Neural cell (in vitro differentiated cells): ENCODE measurements around the gene IDI1. TPM values are rescaled to one million over a fixed set of nuclear protein-coding genes. Genes with fewer than 3 reads are reported as not detected.
"Not testable (repeated sequence)": the region's sequence is repeated elsewhere in the genome, so short reads cannot be mapped to it uniquely, and the experiment has no call there.

Experiments
- H2AFZ ChIP-seq: fragments of 200-600, 300-800 bp; sonication (generic), shearing (Covaris generic); 2 replicates; pipeline ENCODE4 v1.6.0; 2014; ENCODE audit warnings: low read depth, mild to moderate bottlenecking, antibody characterized with exemption, low read length, moderate library complexity
- H3F3A ChIP-seq: fragments of 200-600 bp; shearing (Covaris generic); 2 replicates; pipeline ENCODE4 v1.6.1; 2016; ENCODE audit warnings: mild to moderate bottlenecking, moderate library complexity, mixed read lengths, antibody characterized with exemption, low read length; ENCODE audit not compliant: insufficient read depth, poor library complexity, severe bottlenecking
- H3K27ac ChIP-seq: fragments of 200-600, 300-800 bp; sonication (generic), shearing (Covaris generic); 2 replicates; pipeline ENCODE4 v1.5.1; 2014; ENCODE audit warnings: mild to moderate bottlenecking, low read length, moderate library complexity
- H3K27me3 ChIP-seq: fragments of 300-800, 200-600 bp; sonication (generic), shearing (Covaris generic); 2 replicates; pipeline ENCODE4 v1.6.0; 2014; ENCODE audit warnings: mild to moderate bottlenecking, low read depth, low read length, moderate library complexity; ENCODE audit not compliant: insufficient read depth
- H3K36me3 ChIP-seq: fragments of 300-800, 200-600 bp; sonication (generic), shearing (Covaris generic); 2 replicates; pipeline ENCODE4 v1.5.1; 2014; ENCODE audit warnings: mild to moderate bottlenecking, antibody characterized with exemption, low read length, moderate library complexity; ENCODE audit not compliant: insufficient read depth
- H3K4me2 ChIP-seq: fragments of 300-800, 200-600 bp; sonication (generic), shearing (Covaris generic); 2 replicates; pipeline ENCODE4 v1.6.0; 2014; ENCODE audit warnings: mild to moderate bottlenecking, low read length
- H3K4me3 ChIP-seq: fragments of 300-800, 200-600 bp; sonication (generic), shearing (Covaris generic); 2 replicates; pipeline ENCODE4 v1.5.1; 2014; ENCODE audit warnings: mild to moderate bottlenecking, low read length, moderate library complexity
- H3K79me2 ChIP-seq: fragments of 200-600 bp; shearing (Covaris generic); replicated peaks from 2 replicates; pipeline ENCODE4 v1.6.0; 2014; ENCODE audit warnings: mild to moderate bottlenecking, low read length, moderate library complexity; ENCODE audit not compliant: insufficient read depth
- H3K9ac ChIP-seq: fragments of 300-800, 200-600 bp; sonication (generic), shearing (Covaris generic); 2 replicates; pipeline ENCODE4 v1.6.1; 2016; ENCODE audit warnings: mild to moderate bottlenecking, low read length, mixed read lengths
- H3K9me2 ChIP-seq: fragments of 200-600 bp; shearing (Covaris generic); 2 replicates; pipeline ENCODE4 v1.6.1; 2016; ENCODE audit warnings: mild to moderate bottlenecking, low read length, mixed read lengths; ENCODE audit not compliant: insufficient read depth
- H3K9me3 ChIP-seq: fragments of 200-600, 300-800 bp; sonication (generic), shearing (Covaris generic); 2 replicates; pipeline ENCODE4 v1.6.1; 2016; ENCODE audit warnings: mild to moderate bottlenecking, mixed run types, low read length, moderate library complexity, mixed read lengths
- H4K20me1 ChIP-seq: fragments of 200-600 bp; shearing (Covaris generic); 2 replicates; pipeline ENCODE4 v1.6.1; 2016; ENCODE audit warnings: mild to moderate bottlenecking, mixed run types; ENCODE audit not compliant: insufficient read depth
- CTCF ChIP-seq: fragments of 450-650 bp; IDR thresholded peaks from 2 replicates; pipeline ENCODE4 v1.5.1; 2014; ENCODE audit warnings: antibody characterized with exemption, mild to moderate bottlenecking, moderate library complexity; ENCODE audit not compliant: poor library complexity, severe bottlenecking
- EP300 ChIP-seq: fragments of 450-650 bp; conservative IDR thresholded peaks from 2 replicates; pipeline ENCODE4 v1.6.1; 2014; ENCODE audit warnings: antibody characterized with exemption, mild to moderate bottlenecking, moderate library complexity; ENCODE audit not compliant: poor library complexity, severe bottlenecking
- EZH2 ChIP-seq: fragments of 200-600, 300-800 bp; shearing (Covaris generic), sonication (generic); IDR thresholded peaks from 2 replicates; pipeline ENCODE4 v1.6.1; 2014; ENCODE audit warnings: antibody characterized with exemption, low read length, borderline replicate concordance, mild to moderate bottlenecking; ENCODE audit not compliant: insufficient read depth, poor library complexity, severe bottlenecking
- MXI1 ChIP-seq: fragments of 450-650 bp; conservative IDR thresholded peaks from 2 replicates; pipeline ENCODE4 v1.6.1; 2014; ENCODE audit warnings: antibody characterized with exemption, mild to moderate bottlenecking; ENCODE audit not compliant: poor library complexity, severe bottlenecking
- POLR2AphosphoS5 ChIP-seq: IDR thresholded peaks from 2 replicates; pipeline ENCODE4 v1.6.1; 2012
- RAD21 ChIP-seq: fragments of 450-650 bp; conservative IDR thresholded peaks from 2 replicates; pipeline ENCODE4 v1.6.1; 2014; ENCODE audit warnings: antibody characterized with exemption, mild to moderate bottlenecking, moderate library complexity
- REST ChIP-seq: IDR thresholded peaks from 2 replicates; pipeline ENCODE4 v1.6.1; 2012; ENCODE audit warnings: borderline replicate concordance
- SMC3 ChIP-seq: fragments of 450-650 bp; conservative IDR thresholded peaks from 2 replicates; pipeline ENCODE4 v1.6.1; 2014; ENCODE audit warnings: antibody characterized with exemption, mild to moderate bottlenecking, moderate library complexity; ENCODE audit not compliant: poor library complexity
- TAF1 ChIP-seq: IDR thresholded peaks from 2 replicates; pipeline ENCODE4 v1.6.1; 2012; ENCODE audit warnings: low read depth
- polyA plus RNA-seq: library from polyadenylated mRNA; depleted of rRNA; stranded (reverse); fragments of >200 nt; gene quantifications from 2 replicates; pipeline ENCODE4 v1.2.3, GENCODE V29; 2014

The IDI1 gene
- polyA plus RNA-seq, 1 donor from 2014 or later, result 307 TPM

- no peaks in the 10 kb centered on the region for H3K9me2 ChIP-seq
- no peak overlapping the region for H3K27ac ChIP-seq
- H3K9me3 ChIP-seq, result no peaks in the 10 kb centered on the region
- H3K27me3 ChIP-seq, result no peaks in the 10 kb centered on the region
- no peak overlapping the region for H3K9ac ChIP-seq
- H3K79me2 ChIP-seq, result no peaks in the 10 kb centered on the region
- no peak overlapping the region for H3K4me3 ChIP-seq
- no peaks in the 10 kb centered on the region for H3F3A ChIP-seq
- H2AFZ ChIP-seq, result no peak overlapping the region
- TF ChIP-seq TAF1, result no peak
- no peaks in the 10 kb centered on the region for H4K20me1 ChIP-seq
- H3K36me3 ChIP-seq, result peaks cover 5% of the 10 kb centered on the region
- H3K4me2 ChIP-seq, result no peak overlapping the region
Measured at GRCh38 chr10:1011696-1012095, 37.2 kb downstream of the IDI1 start.

GRCh38 chr10:1010703-1011102, 38.2 kb downstream of the IDI1 start:
- Histone ChIP-seq H3K4me2 (no peak overlapping the region), H3K9me3 (no peaks in the 10 kb centered on the region), H3K4me3 (no peak overlapping the region), H2AFZ (no peak overlapping the region), H4K20me1 (no peaks in the 10 kb centered on the region), H3K79me2 (no peaks in the 10 kb centered on the region), H3K27ac (no peak overlapping the region), H3K9ac (no peak overlapping the region), H3K27me3 (no peaks in the 10 kb centered on the region), H3K9me2 (no peaks in the 10 kb centered on the region), H3F3A (no peaks in the 10 kb centered on the region), H3K36me3 (peaks cover 5% of the 10 kb centered on the region)
- TF ChIP-seq RAD21, result no peak
- TF ChIP-seq REST, result no peak
- no peak for TF ChIP-seq SMC3
- no peak for TF ChIP-seq EP300
- TF ChIP-seq EZH2, result no peak
- no peak for TF ChIP-seq MXI1
- no peak for TF ChIP-seq POLR2AphosphoS5
- TF ChIP-seq TAF1, result no peak
- TF ChIP-seq CTCF, result no peak

GRCh38 chr10:1009947-1010346, 39.0 kb downstream of the IDI1 start:
- H3K9me2 ChIP-seq, H3K36me3 ChIP-seq, H3K27me3 ChIP-seq, H3K4me2 ChIP-seq, H3F3A ChIP-seq, H3K9me3 ChIP-seq, H3K9ac ChIP-seq, H4K20me1 ChIP-seq, H3K27ac ChIP-seq, H3K4me3 ChIP-seq, H3K79me2 ChIP-seq, H2AFZ ChIP-seq: not testable (repeated sequence)
